WERI-Rb-1 (cell line): ENCODE results near the gene CFAP20DC.

Experiments used
- DNase-seq: peaks from one replicate; pipeline ENCODE4 v3.0.0-alpha.2; 2020
- H3K27ac ChIP-seq: fragments of 250-450 bp; sonication (Bioruptor Pico); 2 replicates; pipeline ENCODE4 v1.5.1; 2020; ENCODE audit warnings: mild to moderate bottlenecking, moderate library complexity
- H3K27me3 ChIP-seq: fragments of 250-450 bp; sonication (Bioruptor Pico); 2 replicates; pipeline ENCODE4 v1.5.1; 2021; ENCODE audit warnings: mild to moderate bottlenecking, low read depth, moderate library complexity; ENCODE audit not compliant: insufficient read depth, severe bottlenecking
- H3K36me3 ChIP-seq: fragments of 250-450 bp; sonication (Bioruptor Pico); 2 replicates; pipeline ENCODE4 v1.5.1; 2020; ENCODE audit warnings: mild to moderate bottlenecking, moderate library complexity
- H3K4me3 ChIP-seq: 2 replicates; pipeline ENCODE4 v1.5.1; 2011; ENCODE audit warnings: low read depth, mild to moderate bottlenecking, control low read depth, low read length
- H3K9me3 ChIP-seq: fragments of 250-450 bp; sonication (Bioruptor Pico); 2 replicates; pipeline ENCODE4 v1.5.1; 2021; ENCODE audit warnings: mild to moderate bottlenecking, moderate library complexity; ENCODE audit not compliant: severe bottlenecking
- CTCF ChIP-seq: IDR thresholded peaks from 2 replicates; pipeline ENCODE4 v1.5.1; 2011; ENCODE audit warnings: low read depth, mild to moderate bottlenecking, control low read depth, inconsistent platforms, low read length

Gene CFAP20DC

GRCh38 chr3:58999134-58999773, 50.6 kb downstream of the CFAP20DC start:
- Histone ChIP-seq H3K27ac (no peak overlapping the region), H3K36me3 (no peaks in the 10 kb centered on the region), H3K27me3 (no peaks in the 10 kb centered on the region), H3K4me3 (no peak overlapping the region), H3K9me3 (no peaks in the 10 kb centered on the region)
- DNase-seq: no peak
- TF ChIP-seq CTCF: no peak

GRCh38 chr3:58998476-58999117, 51.2 kb downstream of the CFAP20DC start:
- H3K36me3 ChIP-seq: no peaks in the 10 kb centered on the region
- no peaks in the 10 kb centered on the region for H3K9me3 ChIP-seq
- no peaks in the 10 kb centered on the region for H3K27me3 ChIP-seq
- no peak for TF ChIP-seq CTCF
- H3K27ac ChIP-seq: 0 out of 2 replicates have a peak overlapping the region, but pooled peaks have one; percentile 1
- DNase-seq: peak; percentile 16
- H3K4me3 ChIP-seq: no peak overlapping the region

GRCh38 chr3:58996730-58997129, 53.1 kb downstream of the CFAP20DC start:
- no peak for TF ChIP-seq CTCF
- Histone ChIP-seq H3K4me3 (no peak overlapping the region), H3K36me3 (no peaks in the 10 kb centered on the region), H3K9me3 (no peaks in the 10 kb centered on the region), H3K27me3 (no peaks in the 10 kb centered on the region), H3K27ac (no peak overlapping the region)
- DNase-seq: no peak

- DNase-seq: peak; percentile 60
- H3K4me3 ChIP-seq: no peak overlapping the region
- no peaks in the 10 kb centered on the region for H3K36me3 ChIP-seq
- peak; percentile 72 for TF ChIP-seq CTCF
- H3K27ac ChIP-seq: no peak overlapping the region
- H3K9me3 ChIP-seq: no peaks in the 10 kb centered on the region
- no peaks in the 10 kb centered on the region for H3K27me3 ChIP-seq
Observed at GRCh38 chr3:58994746-58995330, 55.0 kb downstream of the CFAP20DC start.

GRCh38 chr3:58993547-58993946, 56.3 kb downstream of the CFAP20DC start:
- no peak for DNase-seq
- Histone ChIP-seq H3K4me3 (no peak overlapping the region), H3K36me3 (no peaks in the 10 kb centered on the region), H3K9me3 (no peaks in the 10 kb centered on the region), H3K27ac (no peak overlapping the region), H3K27me3 (no peaks in the 10 kb centered on the region)
- no peak for TF ChIP-seq CTCF
